K562 (cell line): ENCODE measurements around the gene GFI1. TPM values are rescaled to one million over a fixed set of nuclear protein-coding genes. Genes with fewer than 3 reads are reported as not detected.

ENCODE experiments used
- ATAC-seq: fragments of 200-7000 bp; cut with Tn5 transposase; 3 replicates; pipeline ENCODE4 v1.9.1; 2020; ENCODE audit warnings: moderate library complexity
- BruUV-seq: library from RNA; stranded (reverse); fragments of 400-500 nt; replicated peaks from 2 replicates; lab custom pipeline; 2021; lab: Mats Ljungman, UMichigan
- CTCF ChIA-PET: fragments of 300-600 bp; formaldehyde crosslinking; extraction: SDS; loops from one replicate; lab custom pipeline; 2021; ENCODE audit warnings: low intra/inter-chr PET ratio; lab: Yijun Ruan, JAX
- POLR2A ChIA-PET: fragments of 300-600, 350-650 bp; sonication (Branson Sonifier 250); formaldehyde crosslinking; extraction: SDS; loops from one replicate; lab custom pipeline; 2021; ENCODE audit warnings: antibody characterized with exemption, inconsistent platforms; lab: Yijun Ruan, JAX
- DNase-seq, 4 experiments: peaks; one replicate each; pipeline versions ENCODE4 v3.0.0 to v3.0.0-alpha.2; 2011 to 2018; ENCODE audit warnings: low spot score in 3 of 4, mixed read lengths in 3 of 4; ENCODE audit errors: extremely low read depth in 1 of 4
- FAIRE-seq: peaks from 2 replicates; lab custom pipeline; 2011; peaks lifted over from hg19 to GRCh38; lab: Jason Lieb, UNC
- H2AFZ ChIP-seq: 2 replicates; pipeline ENCODE4 v1.6.0; 2011; ENCODE audit warnings: low read depth, low read length, control low read depth, inconsistent platforms
- H3K27ac ChIP-seq: fragments of 200-600 bp; 3 replicates; pipeline ENCODE4 v1.8.0; 2011; ENCODE audit warnings: low read depth, mild to moderate bottlenecking, control low read depth, inconsistent platforms, low read length, moderate library complexity, mixed read lengths; ENCODE audit errors: extremely low read depth
- H3K27me3 ChIP-seq, 2 experiments: fragments of 300-600 bp in 1 of 2; 2 replicates in 1 of 2; 3 replicates in 1 of 2; pipeline versions ENCODE4 v1.6.0 to v1.8.0; 2011; ENCODE audit warnings: inconsistent platforms in 2 of 2, low read length in 2 of 2, mild to moderate bottlenecking in 1 of 2, mixed read lengths in 1 of 2, moderate library complexity in 1 of 2; ENCODE audit not compliant: control insufficient read depth in 2 of 2, insufficient read depth in 2 of 2
- H3K36me3 ChIP-seq: fragments of 300-600 bp; 3 replicates; pipeline ENCODE4 v1.8.0; 2011; ENCODE audit warnings: mild to moderate bottlenecking, low read length, inconsistent platforms; ENCODE audit not compliant: control insufficient read depth, insufficient read depth
- H3K4me1 ChIP-seq, 2 experiments: fragments of 200-600 bp in 1 of 2; replicated peaks in 1 of 2; 2 replicates in 1 of 2; 3 replicates in 1 of 2; pipeline versions ENCODE4 v1.5.1 to v1.8.0; 2011; ENCODE audit warnings: inconsistent platforms in 2 of 2, low read length in 2 of 2, mild to moderate bottlenecking in 1 of 2, mixed read lengths in 1 of 2, moderate library complexity in 1 of 2; ENCODE audit not compliant: control insufficient read depth in 2 of 2, insufficient read depth in 2 of 2
- H3K4me2 ChIP-seq: 2 replicates; pipeline ENCODE4 v1.6.1; 2011; ENCODE audit warnings: low read length, control low read depth, inconsistent platforms, mixed read lengths; ENCODE audit not compliant: insufficient read depth
- H3K4me3 ChIP-seq: fragments of 200-600 bp; sonication (generic), shearing (Covaris generic); 2 replicates; pipeline ENCODE4 v1.5.1; 2016; ENCODE audit warnings: control low read depth, inconsistent platforms
- H3K79me2 ChIP-seq: fragments of 200-600 bp; 3 replicates; pipeline ENCODE4 v1.8.0; 2011; ENCODE audit warnings: low read length, inconsistent platforms; ENCODE audit not compliant: control insufficient read depth, insufficient read depth
- H3K9ac ChIP-seq, 2 experiments: 2 replicates each; pipeline versions ENCODE4 v1.6.0 to v1.6.1; 2011; ENCODE audit warnings: low read depth in 2 of 2, low read length in 2 of 2, control low read depth in 1 of 2, inconsistent platforms in 1 of 2, mild to moderate bottlenecking in 1 of 2, mixed read lengths in 1 of 2; ENCODE audit not compliant: insufficient read depth in 1 of 2
- H3K9me1 ChIP-seq: one replicate; pipeline ENCODE4 v1.6.0; 2011; ENCODE audit warnings: inconsistent platforms, mild to moderate bottlenecking, low read length, moderate library complexity; ENCODE audit not compliant: control insufficient read depth, insufficient read depth
- H3K9me3 ChIP-seq: replicated peaks from 2 replicates; pipeline ENCODE4 v1.5.1; 2011; ENCODE audit warnings: low read depth, low read length, inconsistent platforms; ENCODE audit not compliant: control insufficient read depth, insufficient read depth
- H4K20me1 ChIP-seq: replicated peaks from 2 replicates; pipeline ENCODE4 v1.6.1; 2011; ENCODE audit warnings: low read length, inconsistent platforms, mixed read lengths; ENCODE audit not compliant: control insufficient read depth, insufficient read depth
- C11orf30 ChIP-seq: fragments of 450-650 bp; IDR thresholded peaks from 2 replicates; pipeline ENCODE4 v1.6.1; 2016; ENCODE audit warnings: low read depth, mild to moderate bottlenecking
- ETV6 ChIP-seq, 3 experiments: fragments of 150-350 bp in 1 of 3; sonication (generic) in 1 of 3; formaldehyde crosslinking in 1 of 3; IDR thresholded peaks; 2 replicates each; pipeline versions ENCODE4 v1.6.1 to v1.8.0; 2014 to 2022; ENCODE audit warnings: borderline replicate concordance in 2 of 3, low read depth in 2 of 3, antibody characterized with exemption in 1 of 3, low read length in 1 of 3, mild to moderate bottlenecking in 1 of 3, missing genetic modification reagents in 1 of 3
- GTF2A2 ChIP-seq: IDR thresholded peaks from 2 replicates; pipeline ENCODE4 v1.6.1; 2016; ENCODE audit warnings: mild to moderate bottlenecking, missing genetic modification characterization, missing compliant biosample characterization
- GTF2E2 ChIP-seq: fragments of 200-800 bp; sonication (Bioruptor generic); IDR thresholded peaks from 2 replicates; pipeline ENCODE4 v1.6.1; 2016; ENCODE audit warnings: missing genetic modification characterization, missing compliant biosample characterization
- HMG20A ChIP-seq: fragments of 450-650 bp; formaldehyde crosslinking; conservative IDR thresholded peaks from 2 replicates; pipeline ENCODE4 v1.4.0; 2020; ENCODE audit warnings: mild to moderate bottlenecking, mixed read lengths
- MAFF ChIP-seq: IDR thresholded peaks from 2 replicates; pipeline ENCODE4 v1.6.1; 2012; ENCODE audit warnings: low read length, improper control_type of control experiment
- MAFG ChIP-seq: fragments of 450-650 bp; conservative IDR thresholded peaks from 2 replicates; pipeline ENCODE4 v1.6.1; 2016; ENCODE audit warnings: missing genetic modification characterization, missing compliant biosample characterization
- MAFK ChIP-seq: IDR thresholded peaks from 2 replicates; pipeline ENCODE4 v1.6.1; 2011; ENCODE audit warnings: low read length, improper control_type of control experiment
- NBN ChIP-seq: fragments of 450-650 bp; IDR thresholded peaks from 2 replicates; pipeline ENCODE4 v1.6.1; 2016; ENCODE audit warnings: low read depth, mild to moderate bottlenecking
- NEUROD1 ChIP-seq: fragments of 150-350 bp; IDR thresholded peaks from 2 replicates; pipeline ENCODE4 v1.6.1; 2014; ENCODE audit warnings: borderline replicate concordance, low read length, low read depth; ENCODE audit not compliant: partially characterized antibody
- NFRKB ChIP-seq: fragments of 450-650 bp; IDR thresholded peaks from 2 replicates; pipeline ENCODE4 v1.6.1; 2016; ENCODE audit warnings: low read depth
- NFYB ChIP-seq: IDR thresholded peaks from 2 replicates; pipeline ENCODE4 v1.6.1; 2011; ENCODE audit warnings: mild to moderate bottlenecking, moderate library complexity; ENCODE audit not compliant: insufficient read length; ENCODE audit errors: extremely low read depth
- NR1H2 ChIP-seq: sonication (generic); formaldehyde crosslinking; IDR thresholded peaks from 2 replicates; pipeline ENCODE4 v1.4.0; 2020; ENCODE audit warnings: mild to moderate bottlenecking, missing genetic modification reagents
- NR3C1 ChIP-seq: sonication (generic); formaldehyde crosslinking; IDR thresholded peaks from 2 replicates; pipeline ENCODE4 v1.8.1; 2022; ENCODE audit warnings: missing genetic modification reagents
- POLR3G ChIP-seq: IDR thresholded peaks from 2 replicates; pipeline ENCODE4 v1.6.1; 2011; ENCODE audit not compliant: insufficient read length, insufficient replicate concordance; ENCODE audit errors: extremely low read depth
- STAT6 ChIP-seq: sonication (generic); formaldehyde crosslinking; IDR thresholded peaks from 2 replicates; pipeline ENCODE4 v1.8.1; 2023; ENCODE audit warnings: mild to moderate bottlenecking, missing genetic modification reagents
- TBL1XR1 ChIP-seq, 2 experiments: IDR thresholded peaks; 2 replicates each; pipeline ENCODE4 v1.6.1; 2012; ENCODE audit warnings: improper control_type of control experiment in 2 of 2, low read length in 2 of 2, mild to moderate bottlenecking in 1 of 2
- TFAM ChIP-seq: fragments of 250-450 bp; sonication (Bioruptor Pico); conservative IDR thresholded peaks from 2 replicates; pipeline ENCODE4 v1.5.0; 2021; ENCODE audit warnings: mild to moderate bottlenecking, moderate library complexity
- ZNF316 ChIP-seq: fragments of 450-650 bp; IDR thresholded peaks from 2 replicates; pipeline ENCODE4 v1.6.1; 2016
- ZNF589 ChIP-seq: fragments of 200-800 bp; sonication (Bioruptor generic); IDR thresholded peaks from 2 replicates; pipeline ENCODE4 v1.6.1; 2016; ENCODE audit warnings: low read depth, missing genetic modification characterization, missing compliant biosample characterization
- WGBS: fragments of 100-300 bp; shearing (Covaris generic); methylation state at CpG from one replicate; pipeline ENCODE4 v1.1.6; 2016; ENCODE audit warnings: low coverage, mixed read lengths; ENCODE audit not compliant: insufficient coverage; ENCODE audit errors: missing lambda C conversion rate; 5-methylcytosine and 5-hydroxymethylcytosine counted together
- in situ Hi-C: fragments of 300-500 bp; cut with MboI; formaldehyde crosslinking; loops from 4 replicates; pipeline ENCODE4 v1.15.0; 2018; ENCODE audit warnings: inconsistent platforms, mixed read lengths
- intact Hi-C: fragments of 100-400 bp; cut with micrococcal nuclease; formaldehyde crosslinking; loops from 2 replicates; pipeline ENCODE4 v1.14.2; 2022
- polyA plus RNA-seq, 8 experiments: library from polyadenylated mRNA; depleted of rRNA in 4 of 8; stranded (reverse) in 5 of 8; unstranded in 3 of 8; fragments of >200 nt; fragmentation: Nextera tagmentation in 2 of 8; fragmentation: Illumina TruSeq in 1 of 8; extraction: Ambion mirVana in 2 of 8; extraction: Trizol in 1 of 8; gene quantifications; 2 replicates each; pipeline versions ENCODE4 v1.2.1 to v1.2.3, GENCODE V29; 2011 to 2014; ENCODE audit warnings: inconsistent platforms in 1 of 8, missing spikeins in 1 of 8
- total RNA-seq, 7 experiments: library from RNA; depleted of rRNA in 6 of 7; stranded (reverse); fragments of >200 nt in 6 of 7; fragmentation: Illumina TruSeq in 2 of 7; extraction: Trizol in 2 of 7; gene quantifications; 2 replicates each; pipeline versions ENCODE4 v1.2.1 to v1.2.3, GENCODE V29; 2011 to 2021; ENCODE audit warnings: low replicate concordance in 1 of 7

The GFI1 gene
- total and polyA plus RNA-seq, 9 of the 15 experiments (the other 6 are each of a cell fraction or from before 2014, with no cell fraction given) = 0.07 to 0.93 (median 0.46) TPM

GRCh38 chr1:92494485-92495141 lies 7.9 kb upstream of the GFI1 start:
- no peak for DNase-seq
- Histone ChIP-seq H3K79me2 (no peaks in the 10 kb centered on the region), H3K9me1 (no peaks in the 10 kb centered on the region), H3K4me1 (no peaks in the 10 kb centered on the region), H3K27ac (no peak overlapping the region), H3K4me2 (no peak overlapping the region), H3K27me3 (no peaks in the 10 kb centered on the region; a peak in 1 of 5 replicates), H3K36me3 (no peaks in the 10 kb centered on the region), H3K9me3 (no peaks in the 10 kb centered on the region), H4K20me1 (no peaks in the 10 kb centered on the region), H3K9ac (no peak overlapping the region), H2AFZ (no peak overlapping the region), H3K4me3 (no peak overlapping the region)
- in situ Hi-C loops (no loop called here), intact Hi-C loops (no loop called here)
- TF ChIP-seq MAFK = peak; percentile 62
- no peak for TF ChIP-seq ZNF589 (CRISPR knock-in tag)
- TF ChIP-seq C11orf30 = peak; percentile 75
- TF ChIP-seq ETV6 (IDR thresholded peaks at IDR 0.05; ENCODE audit: borderline replicate concordance in 1 of 2, low read depth in 2 of 2, low read length in 1 of 2) = no peak
- no peak for TF ChIP-seq ETV6 (CRISPR knock-in tag; IDR thresholded peaks at IDR 0.05; ENCODE audit: borderline replicate concordance)
- TF ChIP-seq HMG20A = no peak
- no peak for TF ChIP-seq GTF2E2 (tag)
- TF ChIP-seq GTF2A2 (tag) = no peak
- no peak for TF ChIP-seq TFAM (CRISPR knock-in tag)
- TF ChIP-seq ZNF316 = peak; percentile 83
- TF ChIP-seq STAT6 = no peak
- TF ChIP-seq NEUROD1 = no peak
- peak; percentile 71 for TF ChIP-seq MAFG (tag)
- TF ChIP-seq MAFF = peak; percentile 51
- no peak for TF ChIP-seq NR3C1 (CRISPR knock-in tag)
- TF ChIP-seq NBN = no peak
- no peak for TF ChIP-seq POLR3G
- TF ChIP-seq NFRKB = no peak
- TF ChIP-seq NFYB = no peak
- no peak for TF ChIP-seq TBL1XR1 (IDR thresholded peaks at IDR 0.05; ENCODE audit: low read length in 2 of 2)
- TF ChIP-seq NR1H2 (CRISPR knock-in tag) = no peak
- 16% methylated on average over 4 of the region's 4 CpGs for WGBS
- no TSS peak for BruUV-seq
- ChIA-PET CTCF (no interaction called here), POLR2A (no interaction called here)
- no peak for FAIRE-seq
- ATAC-seq = no peak
